Smooth muscle cell (in vitro differentiated cells): ENCODE data around the gene C6orf132. TPM values are rescaled to one million over a fixed set of nuclear protein-coding genes. Genes with fewer than 3 reads are reported as not detected.

ENCODE experiments used
- DNase-seq: peaks from one replicate; lab custom pipeline; 2025; ENCODE audit not compliant: unreplicated experiment; lab: John Stamatoyannopoulos, UW
- H2AFZ ChIP-seq: fragments of 200-600 bp; sonication (generic); 2 replicates; pipeline ENCODE4 v1.6.0; 2016; ENCODE audit warnings: antibody characterized with exemption, low read depth, mild to moderate bottlenecking
- H3F3A ChIP-seq: fragments of 200-600 bp; sonication (generic); 2 replicates; pipeline ENCODE4 v1.6.0; 2017; ENCODE audit warnings: antibody characterized with exemption, low read depth
- H3K27ac ChIP-seq: fragments of 200-600 bp; sonication (generic); 2 replicates; pipeline ENCODE4 v1.5.1; 2016; ENCODE audit warnings: low read depth, mild to moderate bottlenecking
- H3K27me3 ChIP-seq: fragments of 200-600 bp; sonication (generic); 2 replicates; pipeline ENCODE4 v1.6.1; 2016; ENCODE audit warnings: low read depth, mild to moderate bottlenecking
- H3K36me3 ChIP-seq: fragments of 200-600 bp; sonication (generic); 2 replicates; pipeline ENCODE4 v1.5.1; 2016; ENCODE audit warnings: low read depth
- H3K4me1 ChIP-seq: fragments of 200-600 bp; sonication (generic); 2 replicates; pipeline ENCODE4 v1.5.1; 2016; ENCODE audit warnings: low read depth
- H3K4me2 ChIP-seq: fragments of 200-600 bp; sonication (generic); 2 replicates; pipeline ENCODE4 v1.6.0; 2016; ENCODE audit warnings: mild to moderate bottlenecking
- H3K4me3 ChIP-seq: fragments of 200-600 bp; sonication (generic); 2 replicates; pipeline ENCODE4 v1.5.1; 2016; ENCODE audit warnings: mild to moderate bottlenecking
- H3K79me2 ChIP-seq: fragments of 200-600 bp; sonication (generic); 2 replicates; pipeline ENCODE4 v1.6.0; 2016; ENCODE audit warnings: low read depth, mild to moderate bottlenecking
- H3K9ac ChIP-seq: fragments of 200-600 bp; sonication (generic); 2 replicates; pipeline ENCODE4 v1.6.0; 2016; ENCODE audit warnings: low read depth
- H3K9me3 ChIP-seq: fragments of 200-600 bp; sonication (generic); replicated peaks from 2 replicates; pipeline ENCODE4 v1.5.1; 2016; ENCODE audit warnings: low read depth
- H4K20me1 ChIP-seq: fragments of 200-600 bp; sonication (generic); 2 replicates; pipeline ENCODE4 v1.6.0; 2016; ENCODE audit warnings: low read depth
- WGBS: methylation state at CpG from one replicate; pipeline ENCODE4 v1.1.7; 2016; ENCODE audit warnings: low lambda C conversion rate; 5-methylcytosine and 5-hydroxymethylcytosine counted together
- polyA plus RNA-seq: library from polyadenylated mRNA; unstranded; fragments of >200 nt; fragmentation: Nextera tagmentation; extraction: Ambion mirVana; gene quantifications from 2 replicates; pipeline ENCODE4 v1.2.1, GENCODE V29; 2016
- total RNA-seq: library from RNA; depleted of rRNA; stranded (reverse); fragments of >200 nt; gene quantifications from 2 replicates; pipeline ENCODE4 v1.2.3, GENCODE V29; 2014
- TF ChIP-seq, protein P1 (sequence below): fragments of 200-600 bp; sonication (generic); IDR thresholded peaks from 2 replicates; pipeline ENCODE4 v1.5.1; 2017; ENCODE audit warnings: borderline replicate concordance, mild to moderate bottlenecking, antibody characterized with exemption; ENCODE audit not compliant: insufficient read depth, poor library complexity, severe bottlenecking

Gene C6orf132
- total and polyA plus RNA-seq, 2 experiments from 2014 or later, result 1.4 to 4.9 TPM

DNA sequence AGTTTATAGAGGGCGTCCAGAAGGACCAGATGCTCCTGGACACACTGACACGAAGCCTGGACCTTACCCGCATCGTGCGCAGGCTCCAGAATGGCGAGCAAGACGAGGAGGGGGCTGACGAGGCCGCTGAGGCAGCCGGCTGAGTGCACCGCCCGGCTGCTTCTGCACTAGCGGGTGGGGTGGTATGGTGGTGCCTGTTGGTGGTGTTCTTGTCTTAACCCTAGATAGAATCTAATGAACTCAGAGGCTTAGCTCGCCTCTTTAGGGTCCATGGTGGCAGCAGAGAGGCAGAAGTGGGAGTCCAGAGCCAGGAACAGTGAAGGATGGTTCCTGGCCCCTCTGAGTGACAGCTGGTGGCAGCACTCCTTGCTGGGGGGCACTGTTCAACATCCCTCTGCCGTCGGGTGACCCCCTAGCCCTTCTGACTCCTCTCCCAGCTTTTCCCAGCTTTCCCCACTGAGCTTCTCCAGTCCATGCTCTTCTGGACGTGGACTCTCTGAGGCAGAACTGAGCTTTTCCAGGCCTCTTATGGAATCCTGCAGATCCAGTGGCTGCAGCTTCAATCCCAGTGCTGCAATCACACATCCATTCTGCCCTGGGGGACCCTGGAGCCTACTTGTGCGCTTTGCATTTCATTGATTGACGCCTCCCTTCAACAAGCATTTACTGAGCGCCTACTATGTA lies 37.0 kb upstream of the C6orf132 start:
- no peak overlapping the region for H3K4me3 ChIP-seq
- no peaks in the 10 kb centered on the region for H3F3A ChIP-seq
- TF ChIP-seq, protein P1, sequence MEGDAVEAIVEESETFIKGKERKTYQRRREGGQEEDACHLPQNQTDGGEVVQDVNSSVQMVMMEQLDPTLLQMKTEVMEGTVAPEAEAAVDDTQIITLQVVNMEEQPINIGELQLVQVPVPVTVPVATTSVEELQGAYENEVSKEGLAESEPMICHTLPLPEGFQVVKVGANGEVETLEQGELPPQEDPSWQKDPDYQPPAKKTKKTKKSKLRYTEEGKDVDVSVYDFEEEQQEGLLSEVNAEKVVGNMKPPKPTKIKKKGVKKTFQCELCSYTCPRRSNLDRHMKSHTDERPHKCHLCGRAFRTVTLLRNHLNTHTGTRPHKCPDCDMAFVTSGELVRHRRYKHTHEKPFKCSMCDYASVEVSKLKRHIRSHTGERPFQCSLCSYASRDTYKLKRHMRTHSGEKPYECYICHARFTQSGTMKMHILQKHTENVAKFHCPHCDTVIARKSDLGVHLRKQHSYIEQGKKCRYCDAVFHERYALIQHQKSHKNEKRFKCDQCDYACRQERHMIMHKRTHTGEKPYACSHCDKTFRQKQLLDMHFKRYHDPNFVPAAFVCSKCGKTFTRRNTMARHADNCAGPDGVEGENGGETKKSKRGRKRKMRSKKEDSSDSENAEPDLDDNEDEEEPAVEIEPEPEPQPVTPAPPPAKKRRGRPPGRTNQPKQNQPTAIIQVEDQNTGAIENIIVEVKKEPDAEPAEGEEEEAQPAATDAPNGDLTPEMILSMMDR, result no peak
- H3K36me3 ChIP-seq, result no peaks in the 10 kb centered on the region
- no peaks in the 10 kb centered on the region for H3K9me3 ChIP-seq
- no peak overlapping the region for H2AFZ ChIP-seq
- H3K4me1 ChIP-seq, result no peaks in the 10 kb centered on the region
- H3K9ac ChIP-seq, result no peak overlapping the region
- H3K79me2 ChIP-seq, result no peaks in the 10 kb centered on the region
- no peak overlapping the region for H3K27ac ChIP-seq
- WGBS, result 88% methylated on average over 20 of the region's 20 CpGs
- no peak for DNase-seq
- H4K20me1 ChIP-seq, result no peaks in the 10 kb centered on the region
- H3K4me2 ChIP-seq, result no peak overlapping the region
- no peaks in the 10 kb centered on the region for H3K27me3 ChIP-seq

- H3K9me3 ChIP-seq, result no peaks in the 10 kb centered on the region
- no peaks in the 10 kb centered on the region for H3K36me3 ChIP-seq
- DNase-seq, result no peak
- H3K4me3 ChIP-seq, result peak overlapping the region; percentile 25
- no peak overlapping the region for H3K9ac ChIP-seq
- peak overlapping the region; percentile 52 for H2AFZ ChIP-seq
- no peaks in the 10 kb centered on the region for H3F3A ChIP-seq
- H3K4me2 ChIP-seq, result peak overlapping the region; percentile 64
- 11% methylated on average over 26 of the region's 27 CpGs for WGBS
- no peaks in the 10 kb centered on the region for H3K4me1 ChIP-seq
- H3K27me3 ChIP-seq, result no peaks in the 10 kb centered on the region
- TF ChIP-seq, protein P1, result no peak
- H3K27ac ChIP-seq, result no peak overlapping the region
- H3K79me2 ChIP-seq, result no peaks in the 10 kb centered on the region
- no peaks in the 10 kb centered on the region for H4K20me1 ChIP-seq
Observed at GRCh38 chr6:42177514-42178364, 35.3 kb upstream of the C6orf132 start.

- Histone ChIP-seq H3K27ac (no peak overlapping the region), H4K20me1 (no peaks in the 10 kb centered on the region), H3F3A (no peaks in the 10 kb centered on the region), H3K9me3 (no peaks in the 10 kb centered on the region), H3K4me1 (no peaks in the 10 kb centered on the region), H3K36me3 (no peaks in the 10 kb centered on the region), H3K4me3 (no peak overlapping the region), H3K79me2 (no peaks in the 10 kb centered on the region), H3K27me3 (no peaks in the 10 kb centered on the region), H2AFZ (no peak overlapping the region), H3K9ac (no peak overlapping the region), H3K4me2 (no peak overlapping the region)
- DNase-seq, result no peak
- TF ChIP-seq, protein P1, result no peak
Observed at GRCh38 chr6:42176981-42177380, 34.6 kb upstream of the C6orf132 start.
